Stimulated activated CD4-positive, alpha-beta T cell treated with anti-CD3 and anti-CD28 coated beads, Interleukin-4, amount 100 ng/mL, for 24 hours (primary cell): ENCODE data around the gene PRND.
"Not testable (repeated sequence)": the region's sequence is repeated elsewhere in the genome, so short reads cannot be mapped to it uniquely, and the experiment has no call there.

Experiments
- DNase-seq: peaks from one replicate; pipeline ENCODE4 v3.0.0-alpha.2; 2020

PRND gene

DNA sequence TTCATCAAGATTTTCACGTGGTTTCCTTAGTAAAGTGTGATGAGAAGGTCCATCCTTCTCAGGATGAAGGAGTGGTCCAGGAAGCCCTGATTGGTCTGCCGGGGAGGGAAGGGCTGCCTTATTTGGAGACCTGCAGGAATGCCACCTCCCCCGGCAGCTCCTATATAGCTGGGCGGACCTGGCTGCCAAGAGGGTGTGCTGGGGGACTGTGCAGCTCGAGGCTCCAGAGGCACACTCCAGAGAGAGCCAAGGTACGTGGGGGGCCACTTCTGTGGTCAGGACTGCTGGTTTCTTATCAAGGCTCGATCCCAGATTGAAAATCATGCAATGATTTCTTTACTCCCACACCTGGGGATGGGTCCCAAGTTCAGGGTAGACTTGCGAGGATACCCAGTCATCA is at the start of gene PRND:
PRND (plus strand) TSS at position 191 of the 400 bp plus-strand sequence. CDS start 2,643 bp downstream, outside the sequence.
- no peak for DNase-seq

DNA sequence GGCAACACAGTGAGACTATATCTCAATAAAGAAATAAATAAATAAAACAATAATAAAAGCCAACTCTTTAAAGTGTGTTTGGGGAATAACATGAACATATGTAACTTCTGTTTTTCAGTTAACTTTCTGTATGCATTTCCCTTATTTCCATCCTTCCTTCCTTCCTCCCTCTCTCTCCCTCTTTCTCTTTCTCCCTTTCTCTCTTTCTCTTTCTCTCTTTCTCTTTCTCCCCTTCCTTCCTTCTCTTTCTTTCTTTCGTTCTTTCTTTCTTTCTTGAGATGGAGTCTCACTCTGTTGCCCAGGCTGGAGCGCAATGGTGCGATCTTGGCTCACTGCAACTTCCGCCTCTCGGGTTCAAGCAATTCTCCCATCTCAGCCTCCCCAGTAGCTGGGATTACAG is 48.8 kb upstream of the PRND start:
- no peak for DNase-seq

DNA sequence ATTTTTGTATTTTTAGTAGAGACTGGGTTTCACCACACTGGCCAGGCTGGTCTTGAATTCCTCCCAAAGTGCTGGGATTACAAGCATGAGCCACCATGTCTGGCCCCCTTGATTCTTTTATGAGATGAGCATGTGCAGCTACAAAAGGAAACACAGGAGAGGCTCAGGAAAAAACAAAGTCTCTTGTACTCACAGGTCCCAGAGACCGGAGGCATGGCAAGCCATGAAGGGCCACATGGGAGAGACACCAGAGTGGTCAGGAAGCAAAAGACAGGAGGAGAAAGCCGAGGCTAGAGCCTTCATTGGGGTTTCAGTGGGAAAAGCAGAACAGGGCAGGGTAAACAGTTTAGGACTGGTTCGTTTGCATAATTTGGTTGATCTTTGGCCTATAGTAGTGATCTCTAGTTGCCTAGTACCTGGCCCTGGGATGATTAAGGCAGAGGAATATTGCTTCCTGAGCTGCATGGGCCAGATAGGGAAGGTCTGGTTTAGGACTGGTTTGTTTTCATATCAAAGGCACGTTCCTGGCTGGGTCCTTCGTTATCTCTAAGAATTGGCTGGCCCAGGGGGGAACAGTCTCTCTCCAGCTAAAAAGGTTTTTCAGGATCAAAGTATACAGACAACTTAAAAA is 48.2 kb upstream of the PRND start:
- DNase-seq: no peak

GRCh38 chr20:4674672-4675071 is 47.0 kb upstream of the PRND start:
- no peak for DNase-seq

DNA sequence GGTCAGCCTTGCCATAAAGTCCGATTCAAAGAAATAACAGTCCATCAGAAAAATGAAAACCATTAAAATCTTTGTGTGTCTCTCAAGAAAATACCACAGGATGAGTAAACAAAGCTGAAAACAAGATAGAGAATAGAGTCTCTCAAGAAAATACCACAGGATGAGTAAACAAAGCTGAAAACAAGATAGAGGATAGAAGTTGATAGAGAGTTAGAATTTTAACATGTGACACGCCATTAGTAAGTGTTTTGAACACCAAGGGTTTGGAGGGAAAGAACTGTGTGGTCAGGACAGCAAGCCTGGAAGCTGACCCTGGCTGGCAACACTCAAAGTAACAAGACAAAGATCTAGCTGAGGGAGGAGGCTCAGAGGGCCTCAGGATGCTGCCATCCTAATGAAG is 43.9 kb upstream of the PRND start:
- no peak for DNase-seq

DNA sequence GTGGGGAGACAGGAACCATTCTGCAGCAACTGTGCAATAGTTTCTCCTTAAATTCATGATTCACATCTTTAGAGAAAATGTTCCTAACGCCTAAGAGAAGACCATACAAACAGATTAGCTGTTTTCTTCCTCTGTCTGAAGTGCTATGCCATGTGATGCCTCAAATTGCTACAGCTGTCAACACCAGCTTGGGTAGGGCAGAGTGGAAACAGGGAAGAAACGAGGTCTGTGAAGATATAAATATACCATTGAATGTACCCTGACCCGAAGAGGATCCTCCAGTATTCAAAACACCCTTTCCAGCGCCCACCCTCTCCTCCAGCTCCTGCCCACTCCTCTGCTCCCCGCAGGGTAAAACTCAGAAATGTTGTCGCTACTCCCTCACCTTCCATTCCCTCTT is 40.3 kb upstream of the PRND start:
- no peak for DNase-seq

DNA sequence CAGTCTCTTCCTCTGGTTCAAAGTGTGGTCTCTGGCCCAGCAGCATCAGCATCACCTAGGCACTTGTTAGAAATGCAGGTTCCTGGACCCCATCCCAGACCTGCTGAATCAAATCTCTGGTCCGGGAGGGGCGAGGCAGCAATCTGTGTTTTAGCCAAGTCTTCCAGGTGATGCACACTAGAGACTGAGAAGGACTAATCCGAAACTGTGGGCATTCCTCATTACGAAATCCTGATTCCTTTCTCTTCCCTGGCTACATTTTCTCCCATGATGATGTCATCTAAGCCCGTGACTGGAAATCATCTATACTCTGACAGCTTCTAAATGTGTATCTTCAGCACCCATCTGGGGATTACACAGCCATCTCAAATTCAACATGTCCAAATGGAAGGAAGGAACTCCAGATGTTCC is 39.7 kb upstream of the PRND start:
- DNase-seq: no peak

- DNase-seq: no peak
These were observed 39.0 kb upstream of the PRND start for GRCh38 chr20:4682682-4683081.

GRCh38 chr20:4683261-4683660 is 38.4 kb upstream of the PRND start:
- DNase-seq: no peak

DNA sequence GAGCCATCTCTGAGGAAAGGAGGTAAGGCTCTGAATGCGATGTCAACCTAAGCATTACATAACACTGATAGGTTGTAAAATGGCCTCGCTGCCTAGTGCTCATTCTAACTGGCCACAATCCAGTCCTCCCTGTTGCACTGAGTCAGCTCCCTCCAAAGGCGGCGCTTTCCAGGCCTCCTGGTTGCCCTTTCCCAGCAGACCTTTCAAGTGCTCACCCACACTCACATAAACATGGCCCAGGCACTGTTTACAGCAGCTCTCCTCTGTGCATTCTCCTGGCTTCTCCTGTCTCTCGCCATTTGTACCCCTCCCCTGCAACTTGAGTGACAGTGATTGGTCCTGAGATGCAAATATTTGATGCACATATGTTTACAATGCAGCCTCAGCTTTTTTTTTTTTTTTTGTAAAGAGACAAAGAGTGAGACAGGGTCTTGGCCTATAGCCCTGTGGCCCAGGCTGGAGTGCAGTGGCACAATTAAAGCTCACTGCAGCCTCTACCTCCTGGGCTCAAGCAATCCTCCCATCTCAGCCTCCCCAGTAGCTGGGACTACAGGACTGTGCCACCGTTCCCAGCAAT is 36.8 kb upstream of the PRND start:
- DNase-seq: no peak

DNA sequence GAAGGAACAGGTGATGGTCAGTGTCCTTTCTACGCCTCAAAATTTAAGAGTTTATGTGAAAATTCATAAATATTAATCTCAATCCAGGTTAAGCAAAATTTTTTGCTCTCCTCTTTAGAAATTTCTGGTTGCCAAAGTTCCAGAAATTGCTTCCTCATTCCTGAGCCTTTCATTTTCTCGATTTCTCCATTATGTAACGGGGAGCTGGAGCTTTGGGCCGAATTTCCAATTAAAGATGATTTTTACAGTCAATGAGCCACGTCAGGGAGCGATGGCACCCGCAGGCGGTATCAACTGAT is 35.8 kb upstream of the PRND start:
- DNase-seq: no peak

- DNase-seq: no peak
These were observed 33.4 kb upstream of the PRND start for GRCh38 chr20:4688305-4688704.

GRCh38 chr20:4689220-4689619 is 32.5 kb upstream of the PRND start:
- no peak for DNase-seq

DNA sequence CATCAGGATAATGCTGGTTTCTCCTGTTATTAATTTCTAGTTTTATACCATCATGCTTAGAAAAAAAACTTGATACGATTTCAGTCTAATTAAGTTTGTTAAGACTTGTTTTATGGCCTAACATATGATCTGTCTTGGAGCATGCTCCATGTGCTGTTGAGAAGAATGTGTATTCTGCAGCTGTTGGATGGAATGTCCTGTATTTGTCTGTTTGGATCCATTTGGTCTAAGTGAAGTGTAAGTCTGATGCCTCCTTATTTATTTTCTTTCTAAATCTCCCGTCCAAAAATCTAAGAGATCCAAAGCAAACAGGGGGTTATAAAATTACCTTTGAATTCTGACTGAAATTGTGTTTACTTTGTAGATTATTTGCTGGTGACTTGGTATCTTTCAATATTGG is 30.0 kb upstream of the PRND start:
- DNase-seq: no peak

DNA sequence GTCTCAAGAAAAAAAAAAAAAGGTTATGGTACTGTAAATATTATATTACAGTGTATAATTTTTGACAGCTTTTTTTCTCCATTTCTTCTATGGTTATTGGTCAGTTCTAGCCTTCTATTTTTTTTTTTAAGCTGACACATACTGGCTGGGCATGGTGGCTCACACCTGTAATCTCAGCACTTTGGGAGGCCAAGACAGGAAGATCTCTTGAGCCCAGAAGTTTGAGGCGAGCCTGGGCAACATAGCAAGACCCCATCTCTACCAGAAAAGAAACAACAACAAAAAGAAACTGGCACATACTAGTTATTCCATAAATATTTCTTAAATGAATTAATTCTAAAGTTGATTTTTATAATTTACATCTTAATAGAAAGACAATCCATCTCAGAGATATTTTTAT is 27.6 kb upstream of the PRND start:
- no peak for DNase-seq

DNA sequence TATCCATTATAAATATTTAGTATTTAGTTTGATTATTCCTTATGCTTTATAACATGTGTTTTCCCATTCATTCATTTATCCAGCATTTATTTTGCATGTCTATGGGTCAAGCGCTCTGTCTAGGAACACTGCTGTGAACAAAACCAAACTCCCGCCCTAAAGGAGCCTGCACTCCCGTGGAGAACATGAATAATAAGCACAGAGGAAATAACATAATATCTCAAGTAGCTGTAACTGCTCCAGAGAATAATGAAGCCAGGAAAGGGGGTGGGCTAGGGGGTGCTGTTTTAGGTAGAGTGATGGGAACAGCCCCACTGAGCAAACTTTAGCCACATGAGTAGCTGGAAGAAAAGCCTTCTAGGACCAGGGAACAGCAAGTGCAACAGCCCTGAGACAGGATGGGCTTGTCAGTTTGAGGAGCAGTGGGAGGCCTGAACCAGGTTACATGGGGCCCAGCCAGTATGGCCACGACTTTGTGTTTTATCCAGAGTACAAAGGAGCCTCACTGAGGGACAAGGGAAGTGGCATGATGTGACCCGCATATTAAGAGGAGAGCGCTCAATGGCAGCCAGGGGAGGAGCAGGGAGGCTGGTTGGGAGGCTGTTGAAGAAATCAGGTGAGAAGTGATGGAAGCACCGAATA is 24.4 kb upstream of the PRND start:
- DNase-seq: no peak

DNA sequence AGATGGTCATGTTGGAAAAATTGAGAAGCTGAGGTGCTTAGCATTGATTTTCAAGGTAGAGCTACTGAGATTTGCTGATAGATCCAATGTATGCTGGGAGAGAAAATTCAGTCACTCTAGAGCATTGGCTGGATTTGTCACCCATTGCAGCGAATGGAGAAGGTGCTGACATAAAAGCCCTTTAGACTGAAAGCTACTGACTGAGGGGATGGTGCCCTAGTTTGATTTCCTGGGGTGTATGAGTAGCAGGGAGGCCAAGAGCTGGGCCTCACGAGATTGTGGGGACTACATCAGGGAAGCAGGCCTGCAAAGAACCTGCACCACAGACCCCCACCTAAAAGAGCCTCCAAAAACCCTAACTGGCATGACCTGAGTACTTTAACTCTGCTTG is 23.9 kb upstream of the PRND start:
- no peak for DNase-seq

GRCh38 chr20:4699216-4699615 is 22.5 kb upstream of the PRND start:
- no peak for DNase-seq

GRCh38 chr20:4699957-4700356 is 21.8 kb upstream of the PRND start:
- no peak for DNase-seq

DNA sequence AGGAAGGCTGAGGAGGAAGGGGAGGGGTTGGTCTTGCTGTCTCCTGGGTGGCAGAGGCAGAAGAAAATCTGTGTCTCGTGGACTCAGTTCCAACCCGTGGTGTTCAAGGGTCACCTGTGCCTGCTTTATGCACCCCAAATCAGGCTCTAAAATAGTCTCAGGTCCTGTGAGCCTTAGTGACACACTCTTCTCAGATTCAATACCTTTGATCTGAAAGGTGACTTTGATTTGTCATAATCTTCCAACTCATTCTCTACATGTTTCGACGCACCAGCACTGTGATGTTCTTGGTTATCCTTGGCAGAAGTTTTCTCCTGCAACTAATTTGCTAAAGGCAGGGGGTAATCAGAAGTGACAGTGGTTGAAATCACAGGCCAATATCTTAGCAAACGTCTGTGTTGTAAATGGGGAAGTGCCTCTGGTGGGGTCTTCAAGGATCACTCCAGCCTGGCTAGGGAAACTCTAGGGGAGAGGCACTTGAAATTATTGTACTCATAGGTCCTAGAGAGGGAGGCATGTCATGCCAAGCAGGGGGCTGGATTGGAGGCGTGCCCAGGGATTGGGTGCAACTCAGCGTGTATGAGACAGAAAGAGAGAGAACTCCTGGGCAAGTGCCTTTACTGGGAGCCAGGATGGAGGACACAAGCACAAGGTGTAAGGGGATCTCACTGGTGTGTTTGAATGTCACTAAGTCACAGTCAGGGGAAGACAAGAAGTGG is 19.0 kb upstream of the PRND start:
- DNase-seq: no peak

DNA sequence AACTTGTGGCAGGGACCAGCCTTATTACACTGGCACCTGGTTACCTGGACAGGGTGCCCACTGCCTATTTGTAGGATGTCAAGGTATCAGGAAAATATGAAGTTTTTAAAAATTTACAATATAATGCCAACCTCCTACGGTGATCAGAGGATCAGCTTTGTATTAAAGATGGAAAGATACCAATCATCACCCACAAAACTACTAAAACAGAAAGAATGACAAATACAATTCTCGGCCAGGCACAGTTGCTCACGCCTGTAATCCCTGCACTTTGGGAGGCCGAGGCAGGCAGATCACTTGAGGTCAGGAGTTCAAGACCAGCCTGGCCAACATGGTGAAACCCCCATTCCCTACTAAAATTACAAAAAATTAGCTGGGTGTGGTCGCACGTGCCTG is 18.4 kb upstream of the PRND start:
- no peak for DNase-seq

- not testable (repeated sequence) for DNase-seq
These were observed 14.8 kb upstream of the PRND start for GRCh38 chr20:4706941-4707340.

- DNase-seq: no peak
These were observed 13.7 kb upstream of the PRND start for GRCh38 chr20:4708036-4708435.

DNA sequence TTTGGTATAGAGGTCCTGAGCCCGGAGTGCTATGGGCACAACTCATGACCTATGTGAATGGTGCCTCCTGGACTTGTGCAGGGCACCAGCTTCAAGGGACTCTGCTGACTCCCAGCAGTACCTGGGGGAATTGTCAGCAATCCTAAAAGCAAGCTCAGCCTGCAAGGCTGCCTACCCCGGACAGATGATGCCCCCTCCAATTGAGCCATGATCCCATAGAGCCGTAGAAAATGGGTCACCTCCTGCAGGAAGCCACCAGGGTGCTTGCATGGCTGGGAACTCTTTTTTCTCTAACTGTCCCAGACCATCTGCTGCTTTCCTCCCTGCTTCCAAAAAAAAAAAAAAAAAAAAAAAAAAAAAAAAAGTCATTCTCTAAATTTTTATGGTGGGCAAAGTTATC is 12.9 kb upstream of the PRND start:
- DNase-seq: no peak
